Gastroesophageal sphincter (tissue), 3 donors: ENCODE measurements around the gene WFDC1.

Experiments
- POLR2AphosphoS5 ChIP-seq: sonication (generic); formaldehyde crosslinking; IDR thresholded peaks from one replicate; pipeline ENCODE4 v1.6.1; 2017; ENCODE audit warnings: antibody characterized with exemption
- TF ChIP-seq, protein P1 (sequence below), 4 experiments: fragments of 200-600 bp in 2 of 4; fragments of 450-650 bp in 2 of 4; sonication (generic) in 1 of 4; IDR thresholded peaks; one replicate each; pipeline ENCODE4 v1.5.1; 2017 to 2019; ENCODE audit warnings: antibody characterized with exemption in 4 of 4, mild to moderate bottlenecking in 2 of 4, moderate library complexity in 2 of 4

DNA sequence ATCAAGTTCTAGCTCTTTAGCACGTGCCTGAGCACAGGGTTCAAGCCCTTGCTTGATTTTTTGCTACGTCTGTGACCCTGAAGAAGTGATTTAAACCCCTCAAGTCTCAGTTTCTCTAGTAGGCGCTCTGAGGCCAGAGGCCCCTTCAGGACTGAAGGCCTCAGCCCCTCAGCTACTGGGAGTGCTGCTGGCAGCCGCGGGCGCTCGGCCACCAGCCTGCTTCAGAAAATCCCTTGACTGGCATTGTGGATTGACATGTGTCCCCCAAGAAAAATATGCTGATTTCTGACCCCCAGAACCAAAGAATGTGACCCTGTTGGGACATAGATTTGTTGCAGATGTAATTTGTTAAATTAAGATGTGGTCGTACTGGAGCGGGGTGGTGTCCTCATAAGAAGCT lies 20.2 kb upstream of the WFDC1 start:
- TF ChIP-seq, protein P1, sequence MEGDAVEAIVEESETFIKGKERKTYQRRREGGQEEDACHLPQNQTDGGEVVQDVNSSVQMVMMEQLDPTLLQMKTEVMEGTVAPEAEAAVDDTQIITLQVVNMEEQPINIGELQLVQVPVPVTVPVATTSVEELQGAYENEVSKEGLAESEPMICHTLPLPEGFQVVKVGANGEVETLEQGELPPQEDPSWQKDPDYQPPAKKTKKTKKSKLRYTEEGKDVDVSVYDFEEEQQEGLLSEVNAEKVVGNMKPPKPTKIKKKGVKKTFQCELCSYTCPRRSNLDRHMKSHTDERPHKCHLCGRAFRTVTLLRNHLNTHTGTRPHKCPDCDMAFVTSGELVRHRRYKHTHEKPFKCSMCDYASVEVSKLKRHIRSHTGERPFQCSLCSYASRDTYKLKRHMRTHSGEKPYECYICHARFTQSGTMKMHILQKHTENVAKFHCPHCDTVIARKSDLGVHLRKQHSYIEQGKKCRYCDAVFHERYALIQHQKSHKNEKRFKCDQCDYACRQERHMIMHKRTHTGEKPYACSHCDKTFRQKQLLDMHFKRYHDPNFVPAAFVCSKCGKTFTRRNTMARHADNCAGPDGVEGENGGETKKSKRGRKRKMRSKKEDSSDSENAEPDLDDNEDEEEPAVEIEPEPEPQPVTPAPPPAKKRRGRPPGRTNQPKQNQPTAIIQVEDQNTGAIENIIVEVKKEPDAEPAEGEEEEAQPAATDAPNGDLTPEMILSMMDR (IDR thresholded peaks at IDR 0.05), result no peak
- TF ChIP-seq POLR2AphosphoS5, result no peak
